Stimulated activated CD8-positive, alpha-beta memory T cell treated with anti-CD3 and anti-CD28 coated beads, Interleukin-12 subunit alpha, Interleukin-12 subunit beta, amount 100 ng/mL, for 4 hours (primary cell): ENCODE data around the gene CEP170B.
"Not testable (repeated sequence)": the region's sequence is repeated elsewhere in the genome, so short reads cannot be mapped to it uniquely, and the experiment has no call there.

Experiments used
- DNase-seq: peaks from one replicate; pipeline ENCODE4 v3.0.0-alpha.2; 2020; ENCODE audit warnings: low read depth

Gene CEP170B

DNA sequence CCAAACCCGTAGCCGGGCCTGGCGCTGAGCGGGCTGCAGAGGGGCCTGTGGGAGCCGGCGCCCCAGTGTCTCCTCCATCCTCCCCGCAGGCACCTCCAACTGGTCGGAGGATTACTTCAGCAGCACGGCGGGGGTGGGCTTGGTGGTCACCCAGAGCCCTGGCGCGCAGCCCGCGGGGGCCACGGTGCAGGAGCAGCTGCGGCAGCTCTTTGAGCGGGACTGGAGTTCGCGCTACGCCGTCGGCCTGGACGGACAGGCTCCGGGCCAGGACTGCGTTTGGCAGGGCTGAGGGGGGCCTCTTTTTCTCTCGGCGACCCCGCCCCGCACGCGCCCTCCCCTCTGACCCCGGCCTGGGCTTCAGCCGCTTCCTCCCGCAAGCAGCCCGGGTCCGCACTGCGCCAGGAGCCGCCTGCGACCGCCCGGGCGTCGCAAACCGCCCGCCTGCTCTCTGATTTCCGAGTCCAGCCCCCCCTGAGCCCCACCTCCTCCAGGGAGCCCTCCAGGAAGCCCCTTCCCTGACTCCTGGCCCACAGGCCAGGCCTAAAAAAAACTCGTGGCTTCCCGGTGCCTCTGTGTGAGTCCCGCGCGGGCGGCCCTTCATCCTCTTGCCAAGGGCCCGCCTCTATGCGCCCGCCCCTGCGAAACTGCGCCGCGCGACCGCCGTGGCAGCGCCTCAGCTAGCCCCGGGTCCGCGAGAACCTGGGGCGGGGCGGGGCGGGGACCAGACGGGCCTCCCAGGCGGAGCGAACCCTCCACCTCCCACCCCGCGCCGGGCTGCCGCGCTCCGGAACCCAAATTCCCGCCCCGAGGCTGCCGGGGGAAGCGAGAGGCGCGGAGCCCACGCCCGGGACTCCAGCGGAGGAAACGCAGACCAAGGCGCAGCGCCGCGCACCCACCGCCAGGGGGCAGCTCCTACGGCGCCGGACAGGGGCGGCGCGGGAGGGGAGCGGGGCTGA lies 67.9 kb downstream of the CEP170B start:
- DNase-seq, result peak; percentile 73

DNA sequence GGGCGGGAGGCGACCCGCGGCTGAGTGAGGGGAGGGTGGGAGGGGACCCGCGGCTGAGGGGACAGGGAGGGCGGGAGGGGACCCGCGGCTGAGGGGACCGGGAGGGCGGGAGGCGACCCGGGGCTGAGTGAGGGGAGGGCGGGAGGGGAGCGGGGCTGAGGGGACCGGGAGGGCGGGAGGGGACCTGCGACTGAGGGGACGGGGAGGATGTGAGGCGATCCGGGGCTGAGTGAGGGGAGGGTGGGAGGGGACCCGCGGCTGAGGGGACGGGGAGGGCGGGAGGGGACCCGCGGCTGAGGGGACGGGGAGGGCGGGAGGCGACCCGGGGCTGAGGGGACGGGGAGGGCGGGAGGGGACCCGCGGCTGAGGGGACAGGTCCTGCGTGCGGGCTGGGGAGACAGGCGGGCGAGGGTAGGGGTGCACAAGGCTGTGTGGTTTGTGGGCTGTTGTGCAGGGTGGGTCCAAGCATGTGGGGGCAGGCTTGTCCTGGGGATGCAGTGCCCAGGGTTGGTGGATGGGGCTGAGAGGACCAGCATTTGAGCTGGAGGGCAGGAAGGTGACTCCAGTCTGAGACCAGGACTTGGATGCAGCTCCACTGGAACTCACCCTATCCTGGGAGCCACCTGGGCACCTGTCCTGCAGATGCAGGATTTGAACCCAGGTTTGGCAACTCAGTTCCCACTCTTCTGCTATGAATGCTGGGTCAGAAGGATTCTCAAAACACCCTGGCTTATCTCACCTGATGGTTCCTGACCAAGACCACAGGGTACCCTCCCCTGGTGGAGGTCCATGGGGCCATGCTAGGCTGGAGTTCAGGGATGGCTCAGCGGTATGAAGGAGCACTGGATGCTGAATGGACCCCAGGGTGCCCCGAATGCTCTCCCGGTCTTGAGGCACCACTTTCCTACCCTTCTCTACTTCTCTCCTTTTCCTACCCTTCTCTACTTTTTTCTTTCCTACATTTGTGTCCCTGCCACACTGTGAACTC lies 69.0 kb downstream of the CEP170B start:
- no peak for DNase-seq

DNA sequence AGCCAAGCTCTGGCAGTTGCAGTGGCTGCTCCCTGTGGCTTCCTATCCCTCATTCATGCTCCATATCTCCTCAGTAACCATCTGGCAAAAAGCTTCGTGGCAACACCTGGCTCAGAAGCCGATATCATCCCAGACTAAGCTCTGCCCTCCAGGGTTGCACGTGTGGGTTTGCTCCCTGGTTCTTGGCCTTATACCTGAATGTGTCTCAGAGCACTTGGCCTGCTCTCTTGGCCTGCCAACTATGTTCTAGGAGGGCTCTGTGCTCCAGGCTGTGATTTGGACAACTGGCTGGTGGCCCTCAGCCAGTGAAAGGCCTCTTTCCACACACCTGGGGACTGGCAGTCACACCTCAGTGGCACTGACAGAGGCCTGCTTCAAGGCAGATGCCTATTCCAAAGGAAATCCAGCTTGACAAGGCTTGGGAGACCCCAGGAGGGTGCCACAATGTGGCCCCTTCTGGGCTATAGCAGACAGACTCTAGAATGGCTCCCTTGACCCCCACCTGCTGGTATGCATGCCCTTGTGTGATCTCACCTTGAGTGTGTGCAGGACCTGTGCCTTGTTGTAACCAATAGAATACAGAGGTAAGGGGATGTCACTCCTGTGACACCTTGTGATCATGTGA lies 70.1 kb downstream of the CEP170B start:
- DNase-seq, result no peak

DNA sequence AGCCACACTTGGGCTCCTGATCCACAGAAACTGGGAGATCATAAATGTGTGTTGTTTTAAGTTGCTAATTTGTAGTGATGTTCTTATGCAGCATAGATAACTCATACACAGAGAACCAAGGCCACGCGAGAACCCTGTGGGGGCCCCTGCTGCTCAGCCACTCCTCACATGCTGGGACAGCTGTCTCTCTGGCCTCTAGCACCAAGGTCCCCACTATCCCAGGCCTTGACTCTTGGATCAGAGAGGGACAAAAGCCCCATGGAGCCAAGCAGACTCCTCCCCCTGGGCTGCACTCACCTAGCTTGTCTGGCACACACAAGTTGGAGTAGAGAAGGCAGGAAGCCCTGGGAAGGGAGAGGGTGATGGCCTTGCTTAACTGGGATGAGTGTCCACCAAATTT lies 70.9 kb downstream of the CEP170B start:
- DNase-seq, result no peak

DNA sequence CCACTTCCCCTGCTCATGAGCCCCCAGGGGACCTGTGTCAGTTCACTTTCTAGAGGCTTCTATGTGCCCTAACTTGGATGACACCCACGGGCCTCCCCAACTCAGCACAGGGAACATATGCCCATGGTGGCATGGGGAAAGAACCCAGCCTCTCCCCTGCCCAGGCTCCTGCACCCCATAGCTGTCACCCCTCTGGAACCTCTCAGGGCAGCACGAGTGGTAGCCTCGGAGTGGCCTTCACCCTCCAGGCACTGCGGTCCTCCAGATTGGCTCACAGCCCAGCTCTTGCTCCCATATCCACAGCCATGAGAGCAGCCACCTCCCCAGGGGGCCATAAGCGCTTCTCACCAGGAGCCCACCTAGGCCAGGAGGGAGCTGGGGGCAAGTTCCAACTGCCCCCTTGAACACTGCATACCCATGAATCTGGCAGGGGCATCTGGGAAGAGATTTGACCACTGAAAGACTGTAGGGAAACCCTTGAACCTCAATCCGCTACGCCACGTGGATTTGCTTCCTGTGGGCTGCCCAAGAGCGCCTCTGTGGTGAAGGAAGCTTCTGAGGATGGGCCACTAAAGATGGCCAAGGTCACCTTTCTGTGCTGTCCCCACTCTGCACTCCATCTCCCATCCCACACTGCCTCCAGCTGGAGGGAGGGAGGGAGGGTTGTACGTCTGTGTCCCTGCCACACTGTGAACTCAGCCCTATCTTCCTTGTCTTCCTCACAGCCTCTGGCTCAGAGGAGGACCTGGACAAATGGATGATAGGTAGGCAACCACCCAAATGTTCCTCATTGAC lies 71.5 kb downstream of the CEP170B start:
- DNase-seq, result no peak

DNA sequence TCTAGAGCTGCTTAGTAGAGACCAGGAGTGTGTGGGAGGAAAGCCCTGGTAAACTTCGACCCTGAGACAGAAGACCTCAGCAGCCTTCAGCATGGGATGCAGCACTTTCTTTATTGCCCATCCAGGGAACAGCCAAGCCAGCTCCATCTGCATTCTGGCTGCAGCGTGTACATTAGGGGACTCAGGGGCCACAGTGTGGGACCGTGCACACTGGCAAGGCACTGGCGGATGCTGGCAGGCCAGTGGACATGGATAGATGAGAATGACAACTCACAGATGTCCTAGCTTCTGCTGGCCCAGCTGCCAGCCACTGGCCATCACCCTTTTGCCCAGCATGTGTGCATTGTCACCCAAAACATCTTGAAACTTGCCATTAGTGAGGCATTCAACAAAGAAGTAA lies 72.1 kb downstream of the CEP170B start:
- DNase-seq, result no peak

DNA sequence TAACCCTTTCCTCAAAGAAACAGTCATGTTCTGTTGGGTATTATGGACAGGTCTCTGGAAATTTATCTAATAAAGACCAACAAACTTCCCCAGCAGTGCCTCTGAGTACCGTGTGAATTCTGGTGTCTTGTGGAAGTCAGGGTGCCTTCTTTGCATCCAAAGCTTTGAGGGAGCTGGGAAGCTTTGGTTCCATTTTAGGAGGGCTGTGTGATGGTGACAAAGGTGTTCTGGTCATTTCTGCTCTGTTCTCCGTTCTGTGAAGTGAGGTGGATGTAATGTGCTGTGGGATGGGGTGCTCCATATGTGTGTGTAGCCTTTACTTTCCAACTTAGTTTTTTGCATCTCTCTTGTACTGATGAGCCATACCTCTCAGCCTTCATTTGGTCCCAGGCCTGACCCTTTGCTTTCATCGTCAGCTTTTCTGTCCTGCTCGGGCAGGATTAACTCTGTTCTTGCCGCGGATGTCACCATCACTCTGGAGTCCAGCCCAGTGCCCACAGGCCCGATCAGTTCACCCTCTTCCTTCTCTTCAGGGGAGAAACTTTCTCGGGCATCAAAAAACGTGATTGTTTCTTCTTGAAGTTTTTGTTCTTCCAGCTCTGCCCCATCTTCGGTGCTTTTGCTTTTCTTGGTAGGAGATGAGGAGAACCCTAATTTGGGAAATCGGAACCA lies 72.8 kb downstream of the CEP170B start:
- DNase-seq, result no peak

DNA sequence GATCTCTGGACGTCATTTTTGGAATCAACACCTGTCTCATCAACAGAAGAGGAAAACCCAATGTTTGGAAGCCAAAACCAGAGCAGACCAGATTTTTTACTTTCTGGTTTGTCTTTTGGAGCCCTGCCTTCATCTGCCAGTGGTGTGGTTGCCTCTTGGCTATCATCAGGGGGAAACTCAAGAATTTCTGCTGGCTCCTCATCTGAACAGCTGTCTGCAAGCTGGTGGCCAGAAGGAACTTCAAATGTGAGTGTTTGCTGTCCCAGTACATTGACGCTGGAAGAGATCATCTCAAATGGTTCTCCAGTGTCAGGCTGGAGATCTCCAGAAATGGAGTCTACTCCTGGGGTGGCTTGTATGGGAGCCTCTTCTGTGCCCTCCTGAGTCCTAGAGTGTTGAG lies 73.4 kb downstream of the CEP170B start:
- no peak for DNase-seq

DNA sequence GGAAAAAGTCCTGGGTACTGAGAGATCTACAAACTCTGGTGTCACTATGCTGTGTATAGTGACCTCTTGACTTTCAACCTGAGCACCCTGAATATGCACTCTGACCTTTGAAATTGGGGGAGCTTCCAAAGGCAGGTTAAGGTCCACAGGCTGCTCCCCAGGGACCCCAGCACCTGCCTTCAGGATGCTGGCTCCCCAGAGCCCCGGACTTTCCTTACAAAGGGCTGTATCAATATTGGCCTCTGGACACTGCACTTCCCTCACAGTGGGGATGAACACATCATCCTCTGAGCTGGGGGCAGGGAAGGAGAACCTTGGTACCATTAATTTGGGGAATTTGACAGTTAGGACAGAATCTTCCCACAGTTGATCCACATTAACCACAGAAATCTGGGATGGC lies 73.9 kb downstream of the CEP170B start:
- DNase-seq, result no peak

DNA sequence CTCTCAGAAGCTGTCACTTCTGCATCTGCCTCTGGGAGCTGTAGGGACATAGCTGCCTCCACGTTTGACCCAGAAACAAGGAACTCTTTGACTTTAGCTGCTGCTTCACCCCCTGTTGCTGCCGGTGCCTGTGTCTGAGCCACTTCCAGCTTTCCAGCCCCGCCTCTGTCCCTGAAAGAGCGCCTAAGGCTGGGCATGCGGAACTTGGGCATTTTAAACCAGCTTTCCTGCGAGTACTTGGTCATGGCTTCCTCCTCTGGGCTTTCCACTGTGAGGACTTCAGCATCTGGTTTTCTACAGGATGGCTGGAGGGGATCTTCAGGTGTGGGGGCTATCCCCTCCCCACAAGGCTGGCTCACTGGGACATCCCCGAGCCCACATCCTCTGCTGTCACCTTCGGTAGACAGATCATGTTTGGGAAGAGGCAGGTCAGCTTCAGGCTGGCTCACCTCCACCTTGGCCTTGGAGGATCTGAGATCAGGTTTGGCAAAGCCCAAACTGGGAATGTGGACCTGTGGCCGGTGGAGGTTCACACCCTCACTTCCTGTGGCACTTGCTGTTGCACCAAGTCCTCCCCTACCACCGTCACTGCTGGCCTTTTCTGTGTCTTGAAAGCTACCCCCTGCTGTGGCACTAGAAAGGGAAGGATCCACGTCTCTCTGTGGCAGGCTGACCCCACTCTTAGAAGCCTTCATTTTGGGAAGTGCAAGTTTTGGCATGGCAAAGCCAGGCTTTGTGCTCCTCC lies 74.8 kb downstream of the CEP170B start:
- DNase-seq, result no peak

DNA sequence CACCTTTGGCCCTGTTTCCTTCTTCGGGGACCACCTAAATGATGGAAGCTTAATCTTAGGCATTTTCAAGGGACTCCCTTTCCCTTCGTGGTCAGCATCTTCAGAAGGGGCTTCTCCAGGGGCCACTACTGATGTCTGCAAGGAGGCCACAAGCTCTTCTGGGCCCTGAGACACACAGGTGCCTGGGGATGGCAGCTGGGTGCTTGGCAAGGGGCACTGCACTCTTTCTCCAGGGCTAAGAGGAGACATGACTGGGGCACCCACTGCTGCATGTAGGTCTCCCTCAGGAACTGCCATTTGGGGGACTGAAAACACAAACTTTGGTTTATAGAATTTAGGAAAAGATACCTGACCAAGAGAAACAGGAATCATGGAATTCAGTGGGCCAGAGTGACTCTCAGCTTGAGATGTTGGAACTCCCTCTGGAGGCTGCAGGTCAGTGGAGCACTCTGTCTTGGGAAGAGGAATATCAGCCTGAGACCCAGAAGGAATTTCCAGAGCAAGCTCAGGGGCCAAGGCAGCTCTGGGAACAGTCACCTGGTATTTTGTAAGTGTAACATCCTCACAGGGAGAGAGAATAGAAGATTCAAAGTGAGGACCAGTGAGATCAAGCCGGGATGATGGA lies 75.6 kb downstream of the CEP170B start:
- DNase-seq, result no peak

DNA sequence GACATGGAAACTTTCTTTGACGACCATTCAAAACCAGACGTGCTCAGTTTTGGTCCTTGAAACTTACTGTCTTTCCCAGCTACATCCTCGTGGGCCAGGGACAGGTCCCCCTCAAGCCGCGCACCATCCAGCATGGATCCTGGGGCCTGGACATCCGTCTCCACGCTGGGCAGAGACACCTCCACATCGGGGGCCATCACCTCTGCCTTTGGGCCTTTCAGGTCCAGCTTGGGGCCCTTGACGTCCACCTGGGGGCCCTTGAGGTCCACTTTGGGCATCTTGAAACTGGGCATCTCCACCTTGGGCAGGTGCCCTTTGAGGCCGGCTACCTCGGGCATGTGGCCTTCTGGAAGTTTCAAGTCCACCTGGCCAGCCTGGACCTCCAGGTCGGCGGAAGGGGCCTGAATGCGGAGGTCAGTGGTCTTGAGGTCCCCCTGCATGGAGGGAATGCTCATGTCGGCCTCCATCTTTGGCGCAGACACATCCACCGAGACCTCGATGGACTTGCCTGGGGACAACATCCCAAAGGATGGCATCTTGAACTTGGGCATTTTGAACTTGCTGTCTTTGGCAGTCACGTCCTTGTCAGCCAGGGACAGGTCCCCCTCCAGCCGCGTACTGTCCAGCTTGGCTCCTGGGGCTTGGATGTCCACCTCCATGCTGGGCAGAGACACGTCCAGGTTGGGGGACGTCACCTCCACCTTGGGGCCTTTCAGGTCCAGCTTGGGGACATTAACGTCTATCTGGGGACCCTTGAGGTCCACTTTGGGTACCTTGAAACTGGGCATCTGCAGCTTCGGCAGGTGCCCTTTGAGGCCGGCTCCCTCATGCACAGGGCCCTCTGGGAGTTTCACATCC lies 76.7 kb downstream of the CEP170B start:
- no peak for DNase-seq

DNA sequence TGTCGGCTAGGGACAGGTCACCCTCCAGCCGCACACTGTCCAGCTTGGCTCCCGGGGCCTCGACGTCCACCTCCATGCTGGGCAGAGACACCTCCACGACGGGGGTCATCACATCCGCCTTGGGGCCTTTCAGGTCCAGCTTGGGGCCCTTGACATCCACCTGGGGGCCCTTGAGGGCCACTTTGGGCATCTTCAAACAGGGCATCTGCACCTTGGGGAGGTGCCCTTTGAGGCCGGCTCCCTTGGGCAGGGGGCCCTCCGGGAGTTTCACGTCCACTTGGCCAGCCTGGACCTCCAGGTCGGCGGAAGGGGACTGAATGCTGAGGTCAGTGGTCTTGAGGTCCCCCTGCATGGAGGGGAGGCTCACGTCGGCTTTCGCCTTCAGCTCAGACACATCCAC lies 77.5 kb downstream of the CEP170B start:
- no peak for DNase-seq

DNA sequence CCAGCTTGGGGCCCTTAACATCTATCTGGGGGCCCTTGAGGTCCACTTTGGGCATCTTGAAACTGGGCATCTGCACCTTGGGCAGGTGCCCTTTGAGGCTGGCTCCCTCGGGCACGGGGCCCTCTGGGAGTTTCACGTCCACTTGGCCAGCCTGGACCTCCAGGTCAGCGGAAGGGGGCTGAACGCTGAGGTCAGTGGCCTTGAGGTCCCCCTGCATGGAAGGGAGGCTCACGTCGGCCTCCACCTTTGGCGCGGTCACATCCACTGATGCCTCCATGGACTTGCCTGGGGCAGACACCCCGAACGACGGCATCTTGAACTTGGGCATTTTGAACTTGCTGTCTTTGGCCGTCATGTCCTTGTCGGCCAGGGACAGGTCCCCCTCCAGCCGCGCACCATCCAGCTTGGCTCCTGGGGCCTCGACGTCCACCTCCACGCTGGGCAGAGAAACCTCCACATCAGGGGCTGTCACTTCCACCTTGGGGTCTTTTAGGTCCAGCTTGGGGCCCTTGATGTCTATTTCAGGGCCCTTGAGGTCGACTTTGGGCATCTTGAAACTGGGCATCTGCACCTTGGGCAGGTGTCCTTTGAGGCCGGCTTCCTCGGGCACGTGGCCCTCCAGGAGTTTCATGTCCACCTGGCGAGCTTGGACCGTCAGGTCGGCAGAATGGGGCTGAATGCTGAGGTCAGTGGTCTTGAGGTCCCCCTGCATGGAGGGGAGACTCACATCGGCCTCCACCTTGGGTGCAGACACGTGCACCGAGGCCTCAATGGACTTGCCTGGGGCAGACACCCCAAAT lies 78.3 kb downstream of the CEP170B start:
- DNase-seq, result not testable (repeated sequence)

DNA sequence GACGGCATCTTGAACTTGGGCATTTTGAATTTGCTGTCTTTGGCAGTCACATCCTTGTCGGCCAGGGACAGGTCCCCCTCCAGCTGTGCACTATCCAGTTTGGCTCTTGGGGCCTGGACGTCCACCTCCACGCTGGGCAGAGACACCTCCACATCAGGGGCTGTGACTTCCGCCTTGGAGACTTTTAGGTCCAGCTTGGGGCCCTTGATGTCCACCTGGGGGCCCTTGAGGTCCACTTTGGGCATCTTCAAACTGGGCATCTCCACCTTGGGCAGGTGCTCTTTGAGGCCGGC lies 78.9 kb downstream of the CEP170B start:
- not testable (repeated sequence) for DNase-seq

DNA sequence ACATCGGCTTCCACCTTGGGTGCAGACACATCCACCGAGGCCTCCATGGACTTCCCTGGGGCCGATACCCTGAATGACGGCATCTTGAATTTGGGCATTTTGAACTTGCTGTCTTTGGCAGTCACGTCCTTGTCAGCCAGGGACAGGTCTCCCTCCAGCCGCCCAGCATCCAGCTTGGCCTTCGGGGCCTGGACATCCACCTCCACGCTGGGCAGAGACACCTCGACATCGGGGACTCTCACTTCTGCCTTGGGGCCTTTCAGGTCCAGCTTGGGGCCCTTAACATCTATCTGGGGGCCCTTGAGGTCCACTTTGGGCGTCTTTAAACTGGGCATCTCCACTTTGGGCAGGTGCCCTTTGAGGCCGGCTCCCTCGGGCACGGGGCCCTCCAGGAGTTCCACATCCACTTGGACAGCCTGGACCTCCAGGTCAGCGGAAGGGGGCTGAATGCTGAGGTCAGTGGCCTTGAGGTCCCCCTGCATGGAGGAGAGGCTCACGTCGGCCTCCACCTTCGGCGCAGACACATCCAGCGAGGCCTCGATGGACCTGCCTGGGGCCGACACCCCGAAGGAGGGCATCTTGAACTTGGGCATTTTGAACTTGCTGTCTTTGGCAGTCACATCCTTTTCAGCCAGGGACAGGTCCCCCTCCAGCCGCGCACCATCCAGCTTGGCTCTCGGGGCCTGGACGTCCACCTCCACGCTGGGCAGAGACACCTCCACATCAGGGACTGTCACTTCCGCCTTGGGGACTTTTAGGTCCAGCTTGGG lies 79.6 kb downstream of the CEP170B start:
- DNase-seq, result not testable (repeated sequence)

DNA sequence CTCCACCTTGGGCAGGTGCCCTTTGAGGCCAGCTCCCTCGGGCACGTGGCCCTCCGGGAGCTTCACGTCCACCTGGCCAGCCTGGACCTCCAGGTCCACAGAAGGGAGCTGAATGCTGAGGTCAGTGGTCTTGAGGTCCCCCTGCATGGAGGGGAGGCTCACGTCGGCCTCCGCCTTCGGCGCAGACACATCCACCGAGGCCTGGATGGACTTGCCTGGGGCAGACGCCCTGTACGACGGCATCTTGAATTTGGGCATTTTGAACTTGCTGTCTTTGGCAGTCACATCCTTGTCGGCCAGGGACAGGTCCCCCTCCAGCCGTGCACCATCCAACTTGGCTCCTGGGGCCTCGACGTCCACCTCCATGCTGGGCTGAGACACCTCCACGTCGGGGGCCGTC lies 80.2 kb downstream of the CEP170B start:
- not testable (repeated sequence) for DNase-seq
